Measurements from ENCODE around the gene IPO11.
"Not testable (repeated sequence)": the region's sequence is repeated elsewhere in the genome, so short reads cannot be mapped to it uniquely, and the experiment has no call there.

Gene IPO11

GRCh38 chr5:62514510-62515119, 102.1 kb downstream of the IPO11 start:
- no peak for DNase-seq (ENCODE audit: low spot score)

GRCh38 chr5:62520812-62521211, 108.2 kb downstream of the IPO11 start:
- not testable (repeated sequence) for DNase-seq (ENCODE audit: low spot score)

- no peak for DNase-seq (ENCODE audit: low spot score)
Measured at GRCh38 chr5:62521319-62521718, 108.8 kb downstream of the IPO11 start.

GRCh38 chr5:62522811-62523210, 110.2 kb downstream of the IPO11 start:
- no peak for DNase-seq (ENCODE audit: low spot score)

- DNase-seq (ENCODE audit: low spot score) = no peak
Measured at GRCh38 chr5:62533597-62533996, 121.0 kb downstream of the IPO11 start.

DNA sequence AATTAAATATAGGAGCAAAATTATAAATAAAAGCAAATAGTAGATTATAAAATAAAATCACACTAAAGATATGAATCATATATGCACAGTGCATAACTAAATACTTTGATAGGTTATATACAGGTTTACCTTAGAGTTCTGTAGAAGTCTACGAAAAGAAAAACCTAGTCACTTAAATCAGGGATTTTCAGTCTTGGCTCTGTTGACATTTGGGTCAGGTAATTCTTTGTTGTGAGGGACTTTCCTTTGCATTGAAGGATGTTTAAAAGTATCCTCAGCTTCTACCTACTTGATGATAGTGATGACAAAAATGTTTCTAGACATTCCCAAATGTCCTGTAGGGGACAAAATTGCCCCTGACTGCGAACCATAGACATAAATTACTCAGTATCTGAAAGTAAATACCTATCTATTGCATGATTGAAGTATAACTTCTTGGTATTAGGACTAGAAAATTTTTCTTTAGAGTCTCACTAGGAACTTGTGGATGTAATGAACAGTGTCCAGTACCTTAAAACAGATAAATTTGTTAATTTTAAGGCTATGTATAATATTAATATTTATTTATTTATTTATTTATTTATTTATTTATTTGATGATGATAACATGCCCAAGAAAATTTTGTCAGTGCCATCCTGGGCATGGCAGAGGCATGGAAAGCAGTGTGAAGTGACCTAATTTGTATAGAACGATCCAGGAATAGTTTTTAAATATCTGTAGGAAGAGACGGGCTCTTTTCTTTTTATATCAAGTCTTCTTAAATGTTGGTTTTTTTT, 122.1 kb downstream of the IPO11 start:
- no peak for DNase-seq (ENCODE audit: low spot score)

GRCh38 chr5:62536232-62536631, 123.7 kb downstream of the IPO11 start:
- no peak for DNase-seq (ENCODE audit: low spot score)

DNA sequence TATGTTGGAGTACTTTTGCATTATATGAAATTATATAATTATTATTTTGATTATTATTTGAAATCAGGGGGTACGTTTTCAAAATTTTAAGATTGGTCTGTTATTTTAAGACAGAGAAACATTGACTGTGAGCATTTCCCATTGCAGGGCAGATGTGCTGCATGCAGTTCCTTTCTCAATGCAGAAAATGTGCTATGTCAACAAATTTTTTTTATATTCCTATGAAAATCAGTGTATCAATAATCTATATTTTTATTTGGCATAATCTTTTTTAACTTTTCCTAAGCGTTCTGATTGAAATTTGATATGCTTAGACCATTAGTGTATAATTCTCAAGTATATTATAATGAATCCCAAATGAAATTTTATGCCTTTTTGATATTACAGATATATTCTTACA, 124.2 kb downstream of the IPO11 start:
- no peak for DNase-seq (ENCODE audit: low spot score)

GRCh38 chr5:62538017-62538942, 125.7 kb downstream of the IPO11 start:
- DNase-seq (ENCODE audit: low spot score) = no peak

- DNase-seq (ENCODE audit: low spot score) = no peak
Measured at GRCh38 chr5:62542720-62543119, 130.2 kb downstream of the IPO11 start.

DNA sequence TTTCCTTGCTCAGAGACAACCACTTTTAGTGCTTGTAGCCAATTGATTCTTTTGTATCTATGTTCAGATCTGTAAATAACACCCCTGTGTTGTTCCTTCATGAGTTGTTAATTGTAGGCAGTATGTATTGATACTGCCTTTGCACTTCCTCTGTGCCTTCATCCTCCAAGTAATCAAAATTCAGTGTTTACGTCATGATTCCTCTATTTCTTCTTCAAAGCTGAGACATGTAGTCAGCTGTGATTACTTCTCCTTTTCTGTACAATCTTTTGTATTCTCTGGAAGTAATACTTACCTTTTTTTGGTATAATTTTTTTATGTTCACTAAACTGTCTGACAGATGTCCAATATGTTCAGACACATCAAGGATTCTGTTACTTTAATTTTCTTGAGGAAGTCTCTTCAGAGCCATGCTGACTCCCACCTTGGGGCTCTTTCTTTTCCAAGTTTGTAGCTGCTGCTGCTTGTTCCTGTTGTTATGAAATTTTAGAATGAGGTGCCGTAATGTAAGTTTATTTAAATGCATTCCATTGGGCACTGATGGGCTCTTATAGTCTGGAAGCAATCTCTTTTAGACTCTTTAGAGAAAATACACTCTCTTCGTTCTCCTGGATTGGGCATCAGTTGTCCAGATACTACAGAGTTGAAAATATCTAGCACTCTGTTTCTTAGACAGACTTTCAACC, 135.5 kb downstream of the IPO11 start:
- no peak for DNase-seq (ENCODE audit: low spot score)

- DNase-seq (ENCODE audit: low spot score) = no peak
Measured at GRCh38 chr5:62550103-62550502, 137.5 kb downstream of the IPO11 start.

DNA sequence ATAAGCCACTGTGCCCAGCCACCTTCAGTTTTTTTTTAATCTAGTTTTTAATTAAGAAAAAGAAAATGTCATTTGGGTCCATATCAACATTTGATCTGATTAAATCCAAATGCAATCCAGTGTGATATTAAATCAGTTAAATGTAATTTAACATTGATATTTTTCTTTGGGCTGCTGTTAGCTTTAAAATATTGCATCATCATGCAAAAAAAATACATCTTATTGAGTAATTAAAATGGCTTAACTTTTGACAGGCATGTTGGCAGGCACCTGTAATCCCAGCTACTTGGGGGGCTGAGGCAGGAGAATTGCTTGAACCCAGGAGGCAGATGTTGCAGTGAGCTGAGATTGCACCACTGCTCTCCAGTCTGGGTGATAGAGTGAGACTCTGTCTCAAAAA, 143.4 kb downstream of the IPO11 start:
- no peak for DNase-seq (ENCODE audit: low spot score)

- no peak for DNase-seq (ENCODE audit: low spot score)
Measured at GRCh38 chr5:62558941-62559340, 146.4 kb downstream of the IPO11 start.

GRCh38 chr5:62560786-62561185, 148.2 kb downstream of the IPO11 start:
- DNase-seq (ENCODE audit: low spot score) = no peak

- DNase-seq (ENCODE audit: low spot score) = no peak
Measured at GRCh38 chr5:62561896-62562295, 149.3 kb downstream of the IPO11 start.

- no peak for DNase-seq (ENCODE audit: low spot score)
Measured at GRCh38 chr5:62562867-62563266, 150.3 kb downstream of the IPO11 start.

DNA sequence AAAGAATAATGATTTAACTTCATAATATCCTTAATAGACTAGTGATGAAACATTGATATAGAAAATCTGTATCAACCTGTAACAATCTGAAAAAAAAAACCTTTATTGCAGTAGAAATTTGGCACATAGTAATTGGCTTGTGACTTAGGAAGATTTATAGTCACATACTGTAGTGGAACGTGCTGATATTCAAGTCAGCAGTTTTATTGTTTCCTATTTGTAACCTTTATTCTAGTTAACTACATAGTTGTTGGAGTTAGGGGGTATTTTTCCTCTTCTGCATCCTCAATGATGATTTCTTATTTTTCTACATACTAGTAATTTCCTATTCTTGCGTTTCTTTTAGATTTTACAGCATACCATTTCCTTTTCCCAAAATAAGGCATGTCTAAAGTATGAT, 151.5 kb downstream of the IPO11 start:
- no peak for DNase-seq (ENCODE audit: low spot score)

- not testable (repeated sequence) for DNase-seq (ENCODE audit: low spot score)
Measured at GRCh38 chr5:62565740-62566139, 153.2 kb downstream of the IPO11 start.

DNA sequence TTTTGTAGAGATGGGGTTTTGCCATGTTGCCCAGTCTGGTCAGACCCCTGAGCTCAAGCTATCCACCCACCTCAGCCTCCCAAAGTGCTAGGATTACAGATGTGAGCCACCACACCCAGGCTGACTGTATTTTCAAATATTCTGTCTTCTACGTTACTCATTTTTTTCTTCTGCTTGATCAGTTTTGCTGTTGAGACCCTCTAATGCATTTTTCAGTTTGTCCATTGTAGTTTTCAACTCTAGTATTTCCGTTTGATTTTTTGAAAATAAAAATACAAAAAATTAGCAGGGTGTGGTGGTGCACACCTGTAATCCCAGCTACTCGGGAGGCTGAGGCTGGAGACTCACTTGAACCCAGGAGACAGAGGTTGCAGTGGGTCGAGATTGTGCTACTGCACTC, 155.6 kb downstream of the IPO11 start:
- DNase-seq (ENCODE audit: low spot score) = no peak

DNA sequence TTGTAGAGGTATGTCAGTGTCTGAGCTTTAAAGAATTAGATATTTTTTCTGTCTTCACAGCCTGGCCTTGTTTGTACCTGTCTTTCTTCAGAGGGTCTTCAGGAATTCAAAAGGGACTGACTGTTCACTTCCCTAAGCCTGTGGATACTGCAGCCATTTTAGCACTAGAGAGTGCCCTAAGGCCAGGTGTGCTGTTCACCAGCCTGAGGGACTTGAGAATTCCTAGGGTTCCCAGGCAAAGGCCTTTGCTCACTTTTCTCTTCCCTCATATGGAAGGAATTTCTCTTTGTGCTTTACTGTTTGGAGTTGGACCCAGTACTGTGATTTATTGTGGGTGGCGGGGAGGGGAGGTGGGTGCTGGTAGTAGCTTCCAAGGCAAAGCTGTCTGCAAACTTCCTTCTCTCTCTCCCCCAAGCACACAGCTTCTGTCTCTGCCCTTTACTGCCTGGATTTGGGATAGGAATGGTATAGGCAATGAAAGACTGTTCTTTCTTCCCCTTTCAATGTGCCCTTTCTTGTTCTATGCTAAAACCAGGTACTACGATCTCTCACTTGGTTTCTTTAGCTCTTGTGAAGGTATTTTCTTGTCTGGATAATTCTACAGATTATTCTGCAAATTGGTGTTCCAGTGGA, 156.4 kb downstream of the IPO11 start:
- no peak for DNase-seq (ENCODE audit: low spot score)

GRCh38 chr5:62569470-62569869, 156.9 kb downstream of the IPO11 start:
- no peak for DNase-seq (ENCODE audit: low spot score)
